Transverse colon (tissue), 4 donors: ENCODE results near the gene MED17. TPM values are rescaled to one million over a fixed set of nuclear protein-coding genes. Genes with fewer than 3 reads are reported as not detected.

Experiments
- DNase-seq: peaks from one replicate; pipeline ENCODE4 v3.0.0-alpha.2; 2019
- H3K27ac ChIP-seq, 4 donors: fragments of 200-600 bp; sonication (generic); 2 replicates each; pipeline ENCODE4 v1.5.1; 2016 to 2018; ENCODE audit warnings: inconsistent platforms in 4 of 4
- H3K27me3 ChIP-seq: fragments of 200-600 bp; sonication (generic); 2 replicates; pipeline ENCODE4 v1.5.1; 2017; ENCODE audit warnings: inconsistent platforms
- H3K36me3 ChIP-seq, 4 donors: fragments of 200-600 bp; sonication (generic); 2 replicates each; pipeline ENCODE4 v1.5.1; 2017 to 2019; ENCODE audit warnings: inconsistent platforms in 4 of 4
- H3K4me1 ChIP-seq, 4 donors: fragments of 200-600 bp; sonication (generic); 2 replicates each; pipeline ENCODE4 v1.5.1; 2017 to 2020; ENCODE audit warnings: inconsistent platforms in 4 of 4
- H3K4me3 ChIP-seq, 4 donors: fragments of 200-600 bp; sonication (generic); 1 replicate in 1 of 4; 2 replicates in 3 of 4; pipeline versions ENCODE4 v1.5.1 to v1.6.1; 2017 to 2019; ENCODE audit warnings: inconsistent platforms in 4 of 4
- H3K9me3 ChIP-seq, 2 donors: fragments of 200-600 bp; sonication (generic); 2 replicates each; pipeline ENCODE4 v1.5.1; 2017 to 2019; ENCODE audit warnings: inconsistent platforms in 2 of 2
- CTCF ChIP-seq, 5 experiments: fragments of 200-600 bp in 3 of 5; fragments of 450-650 bp in 2 of 5; sonication (generic) in 3 of 5; IDR thresholded peaks; 1 replicate in 2 of 5; 2 replicates in 3 of 5; pipeline ENCODE4 v1.5.1; 2016 to 2017; ENCODE audit warnings: antibody characterized with exemption in 5 of 5, inconsistent platforms in 3 of 5, mild to moderate bottlenecking in 2 of 5, moderate library complexity in 1 of 5
- EP300 ChIP-seq: sonication (generic); formaldehyde crosslinking; IDR thresholded peaks from one replicate; pipeline ENCODE4 v1.6.1; 2017; ENCODE audit warnings: antibody characterized with exemption, low read depth
- POLR2A ChIP-seq: fragments of 450-650 bp; IDR thresholded peaks from one replicate; pipeline ENCODE4 v1.6.1; 2016; ENCODE audit warnings: antibody characterized with exemption, mild to moderate bottlenecking, moderate library complexity
- POLR2AphosphoS5 ChIP-seq, 3 donors: sonication (generic); formaldehyde crosslinking; IDR thresholded peaks; one replicate each; pipeline ENCODE4 v1.6.1; 2016; ENCODE audit warnings: antibody characterized with exemption in 3 of 3
- WGBS, 2 donors: methylation state at CpG; one replicate each; pipeline ENCODE4 v1.1.5; 2018; ENCODE audit warnings: low coverage in 1 of 2; 5-methylcytosine and 5-hydroxymethylcytosine counted together
- in situ Hi-C, 4 donors: fragments of 200-750 bp; cut with MboI; loops; one replicate each; pipeline versions ENCODE4 v1.15.0 to v1.15.1; 2017; ENCODE audit warnings: low sequenced_read_pairs in 3 of 4, low pct_ligation_motif_present in 1 of 4, low pct_unique_long_range_greater_than_20kb in 1 of 4
- intact Hi-C: fragments of 100-400 bp; cut with DNase I; formaldehyde crosslinking; loops from one replicate; pipeline ENCODE4 v1.15.1; 2023; ENCODE audit warnings: low total_unique reads
- total RNA-seq, 4 donors: library from RNA; depleted of rRNA; stranded (reverse); fragments of >200 nt; gene quantifications; one replicate each; pipeline ENCODE4 v1.1.0, GENCODE V29; 2016

The MED17 gene
- total RNA-seq, 4 donors from 2014 or later = 17.1 to 29.1 (median 25.1) TPM

GRCh38 chr11:93784935-93785360, 866 bp downstream of the MED17 start:
- Histone ChIP-seq H3K27me3 (no peaks in the 10 kb centered on the region), H3K36me3 (peaks cover 0 to 18% (median 2%) of the 10 kb centered on the region in 4 donors), H3K4me3 (peak overlapping the region; percentile 70 to 77 (median 73)), H3K9me3 (no peaks in the 10 kb centered on the region), H3K4me1 (peaks cover 19 to 33% (median 30%) of the 10 kb centered on the region in 4 donors), H3K27ac (peak overlapping the region; percentile 92 to 98 (median 96))
- TF ChIP-seq POLR2AphosphoS5 (IDR thresholded peaks at IDR 0.05) = no peak
- TF ChIP-seq CTCF (IDR thresholded peaks at IDR 0.05) = peak in 1 of 5 experiments; percentile 0
- no peak for DNase-seq
- intact Hi-C loops = no loop called here
- 0% methylated on average over 8 to 13 of the region's 13 CpGs for WGBS, 2 donors
- in situ Hi-C loops = loop anchor here in 1 of 4 donors (25.0 kb wide), 1 partner anchor 702 kb away; the partner anchor contains the start of genes ANKRD49 and MRE11

GRCh38 chr11:93791493-93791892, 7.4 kb downstream of the MED17 start:
- H3K4me1 ChIP-seq = peaks cover 6 to 13% (median 10%) of the 10 kb centered on the region in 4 donors
- H3K27me3 ChIP-seq = no peaks in the 10 kb centered on the region
- no peaks in the 10 kb centered on the region for H3K9me3 ChIP-seq
- in situ Hi-C loops (loop anchor here in 1 of 4 donors (25.0 kb wide), 1 partner anchor 696 kb away; the partner anchor contains the start of genes ANKRD49 and MRE11), intact Hi-C loops (loop anchor here (10.0 kb wide), 1 partner anchor 67 kb away; no protein-coding TSS in a partner anchor)
- WGBS, 2 donors = 79 to 84% methylated on average over 3 to 5 of the region's 5 CpGs
- peaks cover 0 to 83% (median 34%) of the 10 kb centered on the region in 4 donors for H3K36me3 ChIP-seq
- TF ChIP-seq EP300 (no peak), CTCF (IDR thresholded peaks at IDR 0.05) (no peak), POLR2A (no peak), POLR2AphosphoS5 (IDR thresholded peaks at IDR 0.05) (no peak)
- no peak for DNase-seq
- H3K27ac ChIP-seq = no peak overlapping the region
- H3K4me3 ChIP-seq = no peak overlapping the region

- Histone ChIP-seq H3K9me3 (no peaks in the 10 kb centered on the region), H3K4me3 (no peak overlapping the region), H3K4me1 (no peaks in the 10 kb centered on the region), H3K27ac (no peak overlapping the region), H3K36me3 (peaks cover 0 to 99% (median 48%) of the 10 kb centered on the region in 4 donors), H3K27me3 (no peaks in the 10 kb centered on the region)
- DNase-seq = no peak
- WGBS, 2 donors = 86 to 89% methylated on average over 5 to 6 of the region's 6 CpGs
- intact Hi-C loops (loop anchor here (10.0 kb wide), 1 partner anchor 72 kb away; no protein-coding TSS in a partner anchor), in situ Hi-C loops (loop anchor here in 1 of 4 donors (25.0 kb wide), 1 partner anchor 691 kb away; the partner anchor contains the start of genes ANKRD49 and MRE11)
- TF ChIP-seq POLR2A (no peak), POLR2AphosphoS5 (IDR thresholded peaks at IDR 0.05) (no peak), EP300 (no peak), CTCF (IDR thresholded peaks at IDR 0.05) (no peak)
These were observed 12.6 kb downstream of the MED17 start for GRCh38 chr11:93796441-93797231.

- in situ Hi-C loops (no loop called here), intact Hi-C loops (no loop called here)
- no peak overlapping the region for H3K4me3 ChIP-seq
- no peak overlapping the region for H3K27ac ChIP-seq
- H3K4me1 ChIP-seq = no peaks in the 10 kb centered on the region
- no peak for DNase-seq
- no peaks in the 10 kb centered on the region for H3K27me3 ChIP-seq
- peaks cover 0 to 86% (median 39%) of the 10 kb centered on the region in 4 donors for H3K36me3 ChIP-seq
- H3K9me3 ChIP-seq = no peaks in the 10 kb centered on the region
- 40 to 80% methylated on average over 2 of the region's 2 CpGs for WGBS, 2 donors
- no peak for TF ChIP-seq POLR2AphosphoS5 (IDR thresholded peaks at IDR 0.05)
- TF ChIP-seq EP300 = no peak
- no peak for TF ChIP-seq POLR2A
- TF ChIP-seq CTCF (IDR thresholded peaks at IDR 0.05) = no peak
These were observed 17.3 kb downstream of the MED17 start for GRCh38 chr11:93801366-93801765.
